ENCODE measurements around the gene TCEA2.

DNA sequence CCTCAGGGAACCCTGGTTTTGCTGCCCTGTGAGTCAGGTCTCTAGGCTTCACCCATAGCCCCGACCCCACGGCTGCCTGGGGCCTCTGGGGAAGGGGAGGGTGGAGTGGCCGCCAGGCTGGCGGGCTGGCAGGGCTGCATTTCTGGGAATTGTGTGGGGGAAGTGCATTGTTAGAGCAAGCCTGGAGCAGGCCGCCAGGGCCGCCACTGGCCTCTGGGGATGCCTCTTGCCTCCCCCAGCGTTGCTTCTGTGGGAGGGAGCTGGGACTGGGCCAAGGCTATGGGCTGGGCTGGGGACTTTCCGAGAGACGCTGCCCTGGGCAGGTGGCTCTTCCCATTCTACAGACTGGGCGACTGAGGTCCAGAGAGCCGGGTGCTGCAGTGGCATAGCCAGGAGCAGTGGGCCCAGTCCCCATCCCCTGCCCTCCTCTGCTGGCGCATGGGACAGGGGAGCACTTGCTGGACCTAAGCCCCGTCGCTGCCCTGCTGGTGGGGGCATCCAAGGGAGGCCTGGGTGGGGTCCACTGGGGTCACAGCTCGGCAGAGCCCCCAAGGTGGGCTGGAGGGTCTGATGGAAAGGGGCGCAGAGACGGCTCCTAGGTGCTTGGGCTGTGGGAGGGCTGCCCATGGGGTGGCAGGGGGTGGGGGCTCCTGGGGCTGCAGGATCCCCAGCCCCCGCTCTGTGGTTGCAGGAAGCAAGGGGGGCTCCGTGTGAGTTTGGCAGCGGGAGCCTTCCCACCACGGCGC is 6.9 kb upstream of the TCEA2 start:
- TF ChIP-seq POLR2A (IDR thresholded peaks at IDR 0.05) (no peak), CTCF (IDR thresholded peaks at IDR 0.05) (no peak)
